ENCODE results near the gene KIF3A. TPM values are rescaled to one million over a fixed set of nuclear protein-coding genes. Genes with fewer than 3 reads are reported as not detected.

Gene KIF3A
- total RNA-seq, 1 experiment from 2014 or later, result 15.2 TPM

DNA sequence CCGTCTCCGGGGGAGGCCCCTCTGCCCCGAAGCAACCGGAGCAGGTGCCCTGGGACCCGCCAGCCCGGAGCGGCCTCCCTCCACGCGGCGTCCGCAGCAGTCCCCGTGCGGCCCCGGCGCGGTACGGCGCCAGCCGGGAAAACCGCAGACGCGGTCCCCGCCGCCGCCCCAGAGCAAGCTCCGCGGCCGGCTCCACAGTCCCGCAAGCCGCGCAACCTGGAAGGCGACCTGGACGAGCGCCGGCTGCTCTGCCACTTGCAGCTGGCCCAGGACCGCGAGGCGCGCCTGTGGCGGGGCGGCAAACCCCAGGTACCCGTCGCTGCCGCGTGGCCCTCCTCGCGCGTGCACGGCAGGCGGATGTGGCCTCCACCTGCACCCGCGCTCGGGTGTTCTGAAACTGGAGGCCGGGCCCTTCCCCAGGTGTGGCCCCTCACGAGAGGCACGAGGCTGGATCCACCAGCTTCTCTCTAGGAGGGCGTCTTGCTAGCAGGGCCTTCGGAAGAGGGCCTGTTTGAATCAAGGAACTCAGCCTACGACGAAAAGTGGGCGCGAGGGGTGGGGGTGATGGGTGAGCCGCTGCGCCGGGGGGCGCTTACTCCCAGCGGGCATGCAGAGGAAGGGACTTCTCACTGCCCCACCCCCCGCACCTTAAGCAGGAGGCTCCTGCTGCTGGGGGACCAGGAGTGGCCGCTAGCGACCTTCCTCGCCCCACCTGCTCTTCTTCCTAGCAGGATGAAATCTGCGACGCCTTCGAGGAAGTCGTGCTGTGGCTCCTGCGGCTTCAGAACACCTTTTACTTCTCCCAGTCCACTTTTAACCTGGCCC is 10.5 kb upstream of the KIF3A start:
- CTCF ChIA-PET, result interaction anchor here (1.5 kb wide), 1 partner anchor 72 kb away, joined by 3 read pairs; no protein-coding TSS in a partner anchor
- H3F3A ChIP-seq (ENCODE audit: insufficient read depth, low read depth), result peaks cover 5% of the 10 kb centered on the region; the same call in 1 of the 2 replicates
- no TSS peak for BruUV-seq (replicated peaks)
- H4K20me1 ChIP-seq (ENCODE audit: insufficient read depth), result no peaks in the 10 kb centered on the region
- POLR2A ChIA-PET (ENCODE audit: unreplicated experiment), result interaction anchor here (0.7 kb wide), 1 partner anchor 76 kb away, joined by 4 read pairs; no protein-coding TSS in a partner anchor
- DNase-seq, result no peak
- TF ChIP-seq, protein P1, sequence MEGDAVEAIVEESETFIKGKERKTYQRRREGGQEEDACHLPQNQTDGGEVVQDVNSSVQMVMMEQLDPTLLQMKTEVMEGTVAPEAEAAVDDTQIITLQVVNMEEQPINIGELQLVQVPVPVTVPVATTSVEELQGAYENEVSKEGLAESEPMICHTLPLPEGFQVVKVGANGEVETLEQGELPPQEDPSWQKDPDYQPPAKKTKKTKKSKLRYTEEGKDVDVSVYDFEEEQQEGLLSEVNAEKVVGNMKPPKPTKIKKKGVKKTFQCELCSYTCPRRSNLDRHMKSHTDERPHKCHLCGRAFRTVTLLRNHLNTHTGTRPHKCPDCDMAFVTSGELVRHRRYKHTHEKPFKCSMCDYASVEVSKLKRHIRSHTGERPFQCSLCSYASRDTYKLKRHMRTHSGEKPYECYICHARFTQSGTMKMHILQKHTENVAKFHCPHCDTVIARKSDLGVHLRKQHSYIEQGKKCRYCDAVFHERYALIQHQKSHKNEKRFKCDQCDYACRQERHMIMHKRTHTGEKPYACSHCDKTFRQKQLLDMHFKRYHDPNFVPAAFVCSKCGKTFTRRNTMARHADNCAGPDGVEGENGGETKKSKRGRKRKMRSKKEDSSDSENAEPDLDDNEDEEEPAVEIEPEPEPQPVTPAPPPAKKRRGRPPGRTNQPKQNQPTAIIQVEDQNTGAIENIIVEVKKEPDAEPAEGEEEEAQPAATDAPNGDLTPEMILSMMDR (conservative IDR thresholded peaks at IDR 0.05), result no peak
- no peak for TF ChIP-seq EZH2 (IDR thresholded peaks at IDR 0.05; ENCODE audit: low read depth)
- no peak overlapping the region for H2AFZ ChIP-seq
- intact Hi-C loops (cut with micrococcal nuclease; ENCODE audit: unreplicated experiment), result loop anchor here (2.0 kb wide), 1 partner anchor 73 kb away; no protein-coding TSS in a partner anchor
- H3K27ac ChIP-seq, result no peak overlapping the region
- H3K79me2 ChIP-seq (ENCODE audit: low read depth), result no peaks in the 10 kb centered on the region
- H3K27me3 ChIP-seq (ENCODE audit: insufficient read depth, low read depth), result no peaks in the 10 kb centered on the region
- no peak overlapping the region for H3K4me3 ChIP-seq
- no peaks in the 10 kb centered on the region for H3K9me2 ChIP-seq (ENCODE audit: insufficient read depth)
- H3K4me1 ChIP-seq (replicated peaks; ENCODE audit: insufficient read depth), result no peaks in the 10 kb centered on the region
- no peak overlapping the region; the same call in 1 of the 2 replicates for H3K4me2 ChIP-seq
- no peaks in the 10 kb centered on the region for H3K9me3 ChIP-seq (ENCODE audit: insufficient read depth, low read depth)
- H3K36me3 ChIP-seq (ENCODE audit: low read depth), result no peaks in the 10 kb centered on the region

DNA sequence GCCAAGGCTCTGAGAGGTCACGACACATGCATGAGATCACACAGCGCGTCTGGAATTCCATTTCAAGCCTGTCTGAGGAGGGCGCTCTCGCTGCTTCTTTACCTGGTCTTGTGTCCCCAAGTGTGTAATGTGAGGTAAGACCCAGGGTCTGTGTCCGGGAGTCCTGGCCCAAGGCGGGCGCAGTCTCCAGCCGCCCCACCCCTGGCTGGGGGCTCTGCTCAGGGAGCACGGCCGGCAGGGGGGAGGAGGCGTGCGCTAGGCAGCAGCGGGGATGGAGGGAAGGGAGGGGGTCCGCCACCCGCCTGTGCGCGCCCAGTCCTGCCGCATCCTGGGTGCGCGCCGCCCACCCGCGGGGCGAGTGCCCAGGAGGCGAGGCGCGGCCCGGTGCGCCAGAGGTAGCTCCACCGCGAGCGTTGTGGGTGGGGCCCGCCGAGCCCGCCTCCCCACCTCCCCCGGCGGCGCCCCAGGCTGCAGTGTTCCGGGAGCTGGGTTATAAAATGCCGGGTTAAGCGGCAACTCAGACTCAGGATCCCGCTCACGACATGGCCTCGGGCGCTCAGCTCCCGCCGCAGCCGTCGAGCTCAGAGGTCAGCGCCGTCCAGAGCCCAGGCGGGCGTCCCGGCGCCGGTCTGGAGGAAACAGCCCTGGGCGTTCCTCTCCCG is 9.7 kb upstream of the KIF3A start, which contains the start of gene CCNI2:
CCNI2 (plus strand) TSS at position 473 of the 662 bp plus-strand sequence; CDS start at position 543, 70 bp downstream.
- H3K79me2 ChIP-seq (ENCODE audit: low read depth), result no peaks in the 10 kb centered on the region
- H3F3A ChIP-seq (ENCODE audit: insufficient read depth, low read depth), result peaks cover 5% of the 10 kb centered on the region; the same call in 1 of the 2 replicates
- H3K4me1 ChIP-seq (replicated peaks; ENCODE audit: insufficient read depth), result no peaks in the 10 kb centered on the region
- no peaks in the 10 kb centered on the region for H4K20me1 ChIP-seq (ENCODE audit: insufficient read depth)
- no peaks in the 10 kb centered on the region for H3K27me3 ChIP-seq (ENCODE audit: insufficient read depth, low read depth)
- H3K4me2 ChIP-seq, result peak within 1 kb of the TSS; percentile 87
- no peaks in the 10 kb centered on the region for H3K9me3 ChIP-seq (ENCODE audit: insufficient read depth, low read depth)
- TF ChIP-seq, protein P1 (conservative IDR thresholded peaks at IDR 0.05), result peak; percentile 41; the same call in 1 of the 2 replicates
- no peak for TF ChIP-seq EZH2 (IDR thresholded peaks at IDR 0.05; ENCODE audit: low read depth)
- intact Hi-C loops (cut with micrococcal nuclease; ENCODE audit: unreplicated experiment), result loop anchor here (2.0 kb wide), 1 partner anchor 74 kb away; no protein-coding TSS in a partner anchor
- H3K36me3 ChIP-seq (ENCODE audit: low read depth), result no peaks in the 10 kb centered on the region
- BruUV-seq (replicated peaks), result no TSS peak
- peak in 1 of 2 experiments; percentile 55 for DNase-seq
- ChIA-PET CTCF (interaction anchor here (1.5 kb wide), 1 partner anchor 73 kb away, joined by 3 read pairs; no protein-coding TSS in a partner anchor), POLR2A (ENCODE audit: unreplicated experiment) (interaction anchor here (0.7 kb wide), 1 partner anchor 77 kb away, joined by 4 read pairs; no protein-coding TSS in a partner anchor)
- H2AFZ ChIP-seq, result peak within 1 kb of the TSS; percentile 71
- H3K9me2 ChIP-seq (ENCODE audit: insufficient read depth), result no peaks in the 10 kb centered on the region
- H3K27ac ChIP-seq, result no peak within 1 kb of the TSS
- H3K4me3 ChIP-seq, result peak within 1 kb of the TSS; percentile 59

DNA sequence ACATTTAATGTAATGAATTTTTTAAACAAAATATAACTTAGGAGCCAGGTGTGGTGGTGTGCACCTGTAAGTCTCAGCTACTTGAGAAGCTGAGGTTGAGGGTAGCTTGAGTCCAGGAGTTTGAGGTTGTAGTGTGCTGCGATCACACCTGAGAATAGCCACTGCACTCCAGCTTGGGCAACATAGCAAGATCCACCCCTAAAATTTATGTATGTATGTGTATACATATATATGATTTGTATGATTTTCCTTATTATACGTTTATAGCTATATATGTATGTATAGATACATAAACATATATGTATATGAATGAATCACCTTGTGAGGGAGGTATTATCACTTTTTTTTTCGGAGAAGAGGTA is 9.2 kb upstream of the KIF3A start:
- DNase-seq, result no peak
- no TSS peak for BruUV-seq (replicated peaks)
- ChIA-PET POLR2A (ENCODE audit: unreplicated experiment) (no interaction called here), CTCF (interaction anchor here (1.5 kb wide), 1 partner anchor 73 kb away, joined by 3 read pairs; no protein-coding TSS in a partner anchor)
- Histone ChIP-seq H3K4me2 (peak overlapping the region; percentile 87), H3K27ac (no peak overlapping the region), H3K79me2 (ENCODE audit: low read depth) (no peaks in the 10 kb centered on the region), H3F3A (ENCODE audit: insufficient read depth, low read depth) (peaks cover 5% of the 10 kb centered on the region; the same call in 1 of the 2 replicates), H3K36me3 (ENCODE audit: low read depth) (no peaks in the 10 kb centered on the region), H3K9me3 (ENCODE audit: insufficient read depth, low read depth) (no peaks in the 10 kb centered on the region), H3K9me2 (ENCODE audit: insufficient read depth) (no peaks in the 10 kb centered on the region), H4K20me1 (ENCODE audit: insufficient read depth) (no peaks in the 10 kb centered on the region), H2AFZ (peak overlapping the region; percentile 71; the same call in 1 of the 2 replicates), H3K27me3 (ENCODE audit: insufficient read depth, low read depth) (no peaks in the 10 kb centered on the region), H3K4me3 (peak overlapping the region; percentile 59), H3K4me1 (replicated peaks; ENCODE audit: insufficient read depth) (no peaks in the 10 kb centered on the region)
- intact Hi-C loops (cut with micrococcal nuclease; ENCODE audit: unreplicated experiment), result loop anchor here (2.0 kb wide), 1 partner anchor 74 kb away; no protein-coding TSS in a partner anchor
- TF ChIP-seq EZH2 (IDR thresholded peaks at IDR 0.05; ENCODE audit: low read depth), result no peak
- TF ChIP-seq, protein P1 (conservative IDR thresholded peaks at IDR 0.05), result no peak

All from PC-9 (cell line).